Measurements from ENCODE around the gene AJAP1. TPM values are rescaled to one million over a fixed set of nuclear protein-coding genes. Genes with fewer than 3 reads are reported as not detected.

Gene AJAP1
- total RNA-seq, 2 donors from 2014 or later = 0.04 to 0.08 TPM

DNA sequence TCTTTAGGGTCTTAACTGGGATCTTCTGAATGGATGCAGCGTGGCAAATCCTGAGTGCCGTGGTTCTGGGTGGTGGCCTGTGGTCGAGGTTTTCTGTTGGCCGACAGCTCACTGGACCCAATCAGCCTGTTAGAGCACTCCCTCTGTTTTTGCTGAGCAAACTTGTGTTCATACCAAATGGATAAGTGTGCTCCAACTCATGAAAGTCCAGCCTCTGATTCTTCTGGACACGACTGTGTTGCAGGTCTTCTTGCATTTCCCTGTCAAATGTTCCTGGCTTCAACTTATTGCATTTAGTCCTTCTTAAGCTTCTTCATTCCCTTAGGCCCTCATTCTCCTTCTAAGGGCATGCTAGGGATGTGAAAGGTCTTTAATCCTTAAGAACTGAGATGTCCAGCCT is 63.7 kb downstream of the AJAP1 start:
- TF ChIP-seq, protein P1, sequence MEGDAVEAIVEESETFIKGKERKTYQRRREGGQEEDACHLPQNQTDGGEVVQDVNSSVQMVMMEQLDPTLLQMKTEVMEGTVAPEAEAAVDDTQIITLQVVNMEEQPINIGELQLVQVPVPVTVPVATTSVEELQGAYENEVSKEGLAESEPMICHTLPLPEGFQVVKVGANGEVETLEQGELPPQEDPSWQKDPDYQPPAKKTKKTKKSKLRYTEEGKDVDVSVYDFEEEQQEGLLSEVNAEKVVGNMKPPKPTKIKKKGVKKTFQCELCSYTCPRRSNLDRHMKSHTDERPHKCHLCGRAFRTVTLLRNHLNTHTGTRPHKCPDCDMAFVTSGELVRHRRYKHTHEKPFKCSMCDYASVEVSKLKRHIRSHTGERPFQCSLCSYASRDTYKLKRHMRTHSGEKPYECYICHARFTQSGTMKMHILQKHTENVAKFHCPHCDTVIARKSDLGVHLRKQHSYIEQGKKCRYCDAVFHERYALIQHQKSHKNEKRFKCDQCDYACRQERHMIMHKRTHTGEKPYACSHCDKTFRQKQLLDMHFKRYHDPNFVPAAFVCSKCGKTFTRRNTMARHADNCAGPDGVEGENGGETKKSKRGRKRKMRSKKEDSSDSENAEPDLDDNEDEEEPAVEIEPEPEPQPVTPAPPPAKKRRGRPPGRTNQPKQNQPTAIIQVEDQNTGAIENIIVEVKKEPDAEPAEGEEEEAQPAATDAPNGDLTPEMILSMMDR (IDR thresholded peaks at IDR 0.05) = no peak
- Histone ChIP-seq H3K4me1 (no peaks in the 10 kb centered on the region), H3K27ac (no peak overlapping the region), H3K4me3 (no peak overlapping the region), H3K36me3 (no peaks in the 10 kb centered on the region), H3K9me3 (peaks cover 0 to 7% of the 10 kb centered on the region in 2 donors), H3K27me3 (no peaks in the 10 kb centered on the region)
- no peak for DNase-seq (ENCODE audit: low spot score)

GRCh38 chr1:4723106-4723505 is 68.7 kb downstream of the AJAP1 start:
- Histone ChIP-seq H3K4me3 (no peak overlapping the region), H3K9me3 (no peaks in the 10 kb centered on the region), H3K27me3 (no peaks in the 10 kb centered on the region), H3K36me3 (no peaks in the 10 kb centered on the region), H3K4me1 (no peaks in the 10 kb centered on the region), H3K27ac (no peak overlapping the region)
- TF ChIP-seq, protein P1 (IDR thresholded peaks at IDR 0.05) = no peak
- no peak for DNase-seq (ENCODE audit: low spot score)

DNA sequence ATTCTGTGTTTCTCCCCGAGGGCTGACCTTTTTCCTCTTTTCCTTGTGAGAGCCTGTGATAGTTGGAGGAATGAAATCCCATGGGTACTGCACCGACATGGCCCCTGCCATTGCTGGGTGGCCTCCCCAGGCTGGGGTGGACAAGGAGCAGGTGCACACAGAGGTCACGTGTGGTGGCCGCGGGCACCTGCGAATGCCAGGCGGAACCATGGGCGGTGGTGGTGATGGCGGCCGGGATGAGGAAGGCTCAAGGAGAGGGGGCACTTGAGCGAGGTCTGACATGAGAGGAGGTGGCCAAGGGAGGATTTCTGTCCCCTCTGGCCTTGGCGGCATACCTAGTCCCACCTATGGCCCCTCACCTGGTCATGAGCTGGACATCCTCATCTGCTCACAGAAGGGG is 69.6 kb downstream of the AJAP1 start:
- no peak overlapping the region for H3K4me3 ChIP-seq
- no peak for DNase-seq (ENCODE audit: low spot score)
- H3K27ac ChIP-seq = no peak overlapping the region
- TF ChIP-seq, protein P1 (IDR thresholded peaks at IDR 0.05) = no peak
- no peaks in the 10 kb centered on the region for H3K36me3 ChIP-seq
- H3K27me3 ChIP-seq = no peaks in the 10 kb centered on the region
- H3K9me3 ChIP-seq = no peaks in the 10 kb centered on the region
- no peaks in the 10 kb centered on the region for H3K4me1 ChIP-seq

DNA sequence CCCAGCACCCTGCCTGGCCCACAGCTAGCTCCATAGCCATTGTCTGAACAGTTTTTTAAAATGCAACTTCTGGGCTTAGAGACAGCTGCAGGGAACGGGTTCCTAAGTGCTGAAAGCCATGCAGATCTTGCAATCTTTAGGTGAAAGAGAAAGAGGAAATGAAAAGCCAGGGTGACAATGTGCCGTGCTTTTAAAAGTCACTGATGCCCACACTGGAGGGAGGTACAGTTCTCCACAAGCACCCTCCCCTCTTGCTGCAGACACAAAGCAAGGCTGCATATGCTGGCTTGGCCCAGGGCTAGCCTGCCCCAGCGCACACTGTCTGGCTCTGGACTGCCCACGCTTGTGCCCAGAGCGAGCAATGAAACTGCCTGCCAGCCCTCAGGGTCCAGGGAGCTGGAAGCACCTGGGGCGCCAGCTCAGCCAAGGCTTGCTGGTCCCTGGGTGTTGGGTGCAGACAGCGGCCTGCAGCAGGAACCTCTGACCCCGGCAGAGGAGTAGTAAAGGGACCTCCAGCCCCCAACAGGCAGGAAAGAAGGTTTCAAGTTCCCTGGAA is 70.4 kb downstream of the AJAP1 start:
- no peaks in the 10 kb centered on the region for H3K36me3 ChIP-seq
- H3K4me3 ChIP-seq = no peak overlapping the region
- no peaks in the 10 kb centered on the region for H3K27me3 ChIP-seq
- H3K27ac ChIP-seq = no peak overlapping the region
- DNase-seq (ENCODE audit: low spot score) = no peak
- no peaks in the 10 kb centered on the region for H3K4me1 ChIP-seq
- TF ChIP-seq, protein P1 (IDR thresholded peaks at IDR 0.05) = no peak
- H3K9me3 ChIP-seq = no peaks in the 10 kb centered on the region

DNA sequence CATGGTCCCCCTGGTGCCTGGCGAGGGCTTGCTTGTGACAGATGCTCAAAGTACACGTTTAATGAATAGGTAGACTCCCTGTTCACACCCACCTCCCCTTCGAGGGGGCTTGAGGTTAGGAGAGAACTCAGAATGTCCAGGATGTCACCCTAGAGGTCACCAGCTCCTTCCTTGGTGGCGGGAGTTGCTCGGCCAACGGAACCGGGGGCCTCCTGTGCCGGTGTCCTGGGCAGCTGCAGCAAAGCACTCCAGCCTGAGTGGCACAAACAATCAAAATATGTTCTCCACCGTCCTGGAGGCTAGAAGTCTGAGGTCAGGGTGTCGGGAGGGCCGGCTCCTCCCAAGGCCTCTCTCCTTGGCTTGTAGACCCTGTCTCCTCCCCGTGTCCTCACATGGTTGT is 71.0 kb downstream of the AJAP1 start:
- TF ChIP-seq, protein P1 (IDR thresholded peaks at IDR 0.05) = no peak
- DNase-seq (ENCODE audit: low spot score) = no peak
- Histone ChIP-seq H3K4me3 (no peak overlapping the region), H3K27ac (no peak overlapping the region), H3K36me3 (no peaks in the 10 kb centered on the region), H3K27me3 (no peaks in the 10 kb centered on the region), H3K4me1 (no peaks in the 10 kb centered on the region), H3K9me3 (no peaks in the 10 kb centered on the region)
